Fibroblast of lung (primary cell): ENCODE measurements around the gene KRT25.

Experiments used
- CTCF ChIP-seq, 2 donors: IDR thresholded peaks in 1 of 2; conservative IDR thresholded peaks in 1 of 2; 1 replicate in 1 of 2; 2 replicates in 1 of 2; pipeline ENCODE4 v1.5.1; 2011 to 2012; ENCODE audit warnings: low read length in 2 of 2, control low read depth in 1 of 2, inconsistent platforms in 1 of 2, low read depth in 1 of 2, mild to moderate bottlenecking in 1 of 2
- EZH2 ChIP-seq: IDR thresholded peaks from 2 replicates; pipeline ENCODE4 v1.5.1; 2012; ENCODE audit warnings: low read length, control low read depth, mild to moderate bottlenecking; ENCODE audit errors: missing control alignments

GRCh38 chr17:40720899-40721298 is 34.2 kb downstream of the KRT25 start:
- no peak for TF ChIP-seq CTCF (conservative IDR thresholded peaks at IDR 0.05 in 1 of 2, IDR thresholded peaks at IDR 0.05 in 1 of 2; ENCODE audit: low read depth in 1 of 2, low read length in 2 of 2)
- no peak for TF ChIP-seq EZH2
